GM18508 (cell line): ENCODE results near the gene ESR1.
A peak's percentile ranks its signal among the peaks of the same experiment; 100 is the strongest.

Experiments used
- ATAC-seq: cut with Tn5 transposase; IDR thresholded peaks from one replicate; pipeline ENCODE4 v1.9.1; 2021; ENCODE audit warnings: moderate number of reproducible peaks; ENCODE audit not compliant: insufficient read depth, unreplicated experiment

The ESR1 gene

DNA sequence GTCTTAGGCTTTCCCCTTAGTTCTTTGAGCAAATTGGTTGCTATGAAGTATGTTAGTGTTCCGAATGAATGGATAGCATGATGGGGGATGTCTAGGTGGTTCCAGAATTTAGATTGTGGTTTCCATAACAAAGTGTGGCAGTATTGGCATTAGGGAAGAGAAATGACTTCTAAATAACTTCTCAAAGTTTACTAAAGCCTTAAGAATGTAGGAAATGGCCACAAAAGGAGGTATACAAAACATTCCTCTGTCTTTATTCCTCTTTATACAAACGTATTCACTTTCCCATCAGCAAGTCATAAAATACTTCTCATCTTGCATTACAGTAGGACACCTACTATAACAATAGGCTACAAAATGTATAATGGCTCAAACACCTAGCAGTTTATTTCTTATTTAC is 279.6 kb downstream of the ESR1 start:
- ATAC-seq: no peak

DNA sequence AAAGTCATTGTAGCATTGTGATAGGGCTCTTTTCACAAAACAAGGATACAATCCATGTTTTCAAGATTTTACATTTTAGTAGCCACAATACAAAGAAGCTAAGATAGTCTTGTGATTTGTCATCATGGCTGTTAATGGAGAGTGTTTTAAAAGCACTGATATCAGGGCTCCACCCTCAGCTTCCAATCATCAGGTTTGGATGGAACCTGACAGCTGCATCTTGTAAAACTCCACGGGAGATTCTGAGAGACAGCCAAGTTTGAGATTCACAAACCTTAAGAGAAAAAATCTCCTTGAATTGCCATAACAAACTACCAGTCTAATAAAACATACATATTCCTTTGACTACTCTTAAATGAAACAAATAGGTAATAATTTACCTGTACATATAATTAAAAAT is 280.2 kb downstream of the ESR1 start:
- no peak for ATAC-seq

DNA sequence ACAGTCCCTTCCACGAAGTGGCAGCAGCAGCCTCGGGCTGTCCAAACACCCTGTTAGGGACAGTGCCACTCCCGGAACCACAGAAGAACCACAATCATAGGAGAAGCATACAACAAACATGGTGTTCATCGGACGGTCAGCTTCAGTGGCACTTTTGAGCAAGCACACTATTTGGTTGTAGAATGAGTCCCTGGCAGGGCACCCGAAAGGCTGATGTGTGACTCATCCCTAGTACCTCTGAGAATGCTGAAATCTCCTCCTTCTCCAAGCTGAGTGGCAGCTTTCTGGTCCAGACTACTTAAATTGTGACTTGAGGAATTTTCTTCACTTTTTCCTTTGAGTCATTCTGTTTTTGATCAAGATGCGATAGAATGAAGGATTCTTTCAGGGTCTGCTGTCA is 282.5 kb downstream of the ESR1 start:
- no peak for ATAC-seq

DNA sequence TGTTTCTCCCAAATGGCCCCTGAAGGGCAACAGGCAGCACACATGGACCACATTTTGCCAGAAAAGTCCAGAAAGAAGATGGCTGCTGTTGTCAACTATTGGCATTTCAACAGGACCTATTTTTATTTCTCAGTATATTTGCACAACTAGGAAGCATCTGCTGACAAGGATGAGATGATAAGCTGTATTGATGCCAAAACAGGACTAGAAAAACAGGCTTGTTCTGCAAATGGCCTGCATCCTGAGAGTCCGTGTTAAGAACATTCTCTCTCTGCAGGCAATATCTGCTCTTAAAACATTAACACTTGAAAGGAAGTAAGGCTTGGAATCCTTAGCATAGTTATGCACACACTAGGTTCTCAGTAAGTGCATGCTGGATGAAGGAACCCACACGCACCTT is 283.7 kb downstream of the ESR1 start:
- ATAC-seq: no peak

DNA sequence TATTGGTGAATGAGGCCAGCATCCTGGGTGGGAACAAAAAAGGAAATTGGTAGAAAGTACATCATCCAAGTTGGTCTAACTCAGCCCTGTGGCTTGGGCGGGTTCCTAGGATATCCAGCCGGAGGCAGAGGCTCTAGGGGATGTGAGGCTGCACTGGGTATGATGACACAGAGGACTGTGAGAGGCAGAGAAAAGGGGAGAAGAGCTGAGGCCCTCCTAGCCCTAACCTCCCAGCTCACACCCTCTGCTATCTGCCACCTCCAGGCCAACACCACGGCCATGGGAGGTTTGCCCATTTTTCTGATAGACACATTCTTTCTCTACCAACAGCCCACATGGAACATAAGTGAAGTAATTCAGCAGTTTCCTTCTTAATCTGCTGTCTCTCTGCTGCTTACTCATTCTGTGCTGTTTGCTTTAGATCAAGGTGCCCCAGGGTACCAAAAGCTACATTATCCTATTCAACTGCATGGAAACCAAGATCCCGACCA is 284.4 kb downstream of the ESR1 start:
- no peak for ATAC-seq

DNA sequence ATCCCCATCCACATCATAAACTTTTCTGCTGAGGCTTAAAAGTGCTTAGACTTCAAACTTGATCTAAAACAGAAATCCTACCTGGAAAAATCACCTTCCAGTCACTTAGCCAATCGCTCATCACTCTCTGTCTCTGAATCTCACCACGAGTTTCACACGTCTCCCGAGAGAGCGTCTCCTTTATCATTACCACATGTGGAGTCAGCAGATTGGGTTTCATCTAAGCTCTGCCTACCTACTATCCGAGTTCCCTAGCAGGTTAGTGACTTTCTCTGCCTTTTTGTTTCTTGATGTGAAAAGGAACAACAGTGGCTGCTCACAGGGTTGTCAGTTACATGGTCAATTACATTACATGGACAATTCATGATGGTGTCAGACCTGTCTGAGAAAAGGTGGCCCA is 286.2 kb downstream of the ESR1 start:
- no peak for ATAC-seq

DNA sequence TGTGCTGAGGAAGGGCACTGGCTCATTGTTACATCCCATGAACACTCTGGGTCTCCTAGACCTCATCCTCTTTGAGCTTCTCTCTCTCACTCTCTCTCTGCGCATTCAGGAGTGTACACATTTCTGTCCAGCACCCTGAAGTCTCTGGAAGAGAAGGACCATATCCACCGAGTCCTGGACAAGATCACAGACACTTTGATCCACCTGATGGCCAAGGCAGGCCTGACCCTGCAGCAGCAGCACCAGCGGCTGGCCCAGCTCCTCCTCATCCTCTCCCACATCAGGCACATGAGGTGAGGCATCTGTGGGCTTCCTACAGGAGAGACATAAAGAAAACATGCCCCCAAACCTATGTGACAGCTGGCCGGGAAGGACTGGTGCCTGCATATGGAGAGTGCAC is 286.8 kb downstream of the ESR1 start:
- no peak for ATAC-seq

DNA sequence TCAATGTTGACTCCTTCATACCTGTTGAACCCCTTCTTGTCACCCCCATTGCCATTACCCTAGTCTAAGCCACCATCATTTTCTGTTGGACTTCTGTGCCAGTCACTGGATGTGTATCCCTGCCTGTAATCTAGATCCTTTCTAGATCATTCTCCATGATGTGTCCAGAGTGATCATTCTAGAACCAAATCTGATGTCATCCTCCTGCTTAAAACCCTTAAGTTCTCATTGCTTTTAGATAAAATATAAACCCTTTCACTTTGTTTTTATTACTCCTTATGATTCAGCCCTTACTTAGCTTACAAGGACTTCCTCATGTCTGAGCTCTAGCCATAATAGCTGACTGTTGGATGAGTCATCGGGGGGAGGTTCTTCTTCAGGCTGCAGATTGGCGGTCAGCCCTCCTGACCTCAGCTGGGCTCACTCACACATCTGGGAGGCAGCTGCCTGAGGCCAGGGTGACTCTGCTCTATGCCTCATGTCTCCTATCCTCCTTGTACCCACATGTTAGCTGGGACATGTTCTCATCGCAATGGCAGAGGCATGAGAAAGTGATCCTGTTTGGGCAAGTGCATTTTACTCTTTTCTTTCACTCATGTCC is 287.6 kb downstream of the ESR1 start:
- no peak for ATAC-seq

DNA sequence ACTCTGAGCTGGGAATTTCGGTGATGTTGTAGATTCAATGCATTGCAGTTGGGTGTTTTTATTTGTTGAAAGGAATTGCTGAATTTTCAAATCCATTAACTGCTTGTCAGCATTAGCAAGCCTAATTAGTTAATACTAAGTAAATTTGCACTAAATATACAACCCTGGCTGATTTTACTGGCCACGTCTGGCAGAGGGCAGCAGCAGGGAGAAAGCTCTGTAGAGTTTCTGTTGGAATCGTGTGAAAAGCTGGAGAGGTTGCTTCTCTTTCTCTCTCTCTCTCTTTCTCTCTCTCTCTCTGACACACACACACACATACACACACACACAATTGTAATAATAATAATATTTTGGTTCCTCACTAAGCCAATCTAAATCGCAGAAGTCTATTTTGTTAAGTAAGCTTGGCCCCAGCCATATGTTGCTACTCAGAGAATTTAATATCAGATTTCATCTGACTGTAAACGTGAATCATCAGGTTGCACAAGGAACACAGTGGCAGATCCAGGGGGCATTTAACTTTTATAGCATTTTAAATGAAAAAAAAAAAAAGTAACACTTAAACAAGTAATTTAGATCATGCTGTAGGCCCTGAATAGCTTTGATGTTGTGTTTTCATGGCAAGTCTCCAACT is 289.5 kb downstream of the ESR1 start:
- ATAC-seq: no peak

DNA sequence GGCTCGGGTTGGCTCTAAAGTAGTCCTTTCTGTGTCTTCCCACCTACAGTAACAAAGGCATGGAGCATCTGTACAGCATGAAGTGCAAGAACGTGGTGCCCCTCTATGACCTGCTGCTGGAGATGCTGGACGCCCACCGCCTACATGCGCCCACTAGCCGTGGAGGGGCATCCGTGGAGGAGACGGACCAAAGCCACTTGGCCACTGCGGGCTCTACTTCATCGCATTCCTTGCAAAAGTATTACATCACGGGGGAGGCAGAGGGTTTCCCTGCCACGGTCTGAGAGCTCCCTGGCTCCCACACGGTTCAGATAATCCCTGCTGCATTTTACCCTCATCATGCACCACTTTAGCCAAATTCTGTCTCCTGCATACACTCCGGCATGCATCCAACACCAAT is 291.2 kb downstream of the ESR1 start:
- no peak for ATAC-seq

DNA sequence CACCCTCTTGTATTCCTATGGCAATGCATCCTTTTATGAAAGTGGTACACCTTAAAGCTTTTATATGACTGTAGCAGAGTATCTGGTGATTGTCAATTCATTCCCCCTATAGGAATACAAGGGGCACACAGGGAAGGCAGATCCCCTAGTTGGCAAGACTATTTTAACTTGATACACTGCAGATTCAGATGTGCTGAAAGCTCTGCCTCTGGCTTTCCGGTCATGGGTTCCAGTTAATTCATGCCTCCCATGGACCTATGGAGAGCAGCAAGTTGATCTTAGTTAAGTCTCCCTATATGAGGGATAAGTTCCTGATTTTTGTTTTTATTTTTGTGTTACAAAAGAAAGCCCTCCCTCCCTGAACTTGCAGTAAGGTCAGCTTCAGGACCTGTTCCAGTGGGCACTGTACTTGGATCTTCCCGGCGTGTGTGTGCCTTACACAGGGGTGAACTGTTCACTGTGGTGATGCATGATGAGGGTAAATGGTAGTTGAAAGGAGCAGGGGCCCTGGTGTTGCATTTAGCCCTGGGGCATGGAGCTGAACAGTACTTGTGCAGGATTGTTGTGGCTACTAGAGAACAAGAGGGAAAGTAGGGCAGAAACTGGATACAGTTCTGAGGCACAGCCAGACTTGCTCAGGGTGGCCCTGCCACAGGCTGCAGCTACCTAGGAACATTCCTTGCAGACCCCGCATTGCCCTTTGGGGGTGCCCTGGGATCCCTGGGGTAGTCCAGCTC is 292.1 kb downstream of the ESR1 start:
- no peak for ATAC-seq

DNA sequence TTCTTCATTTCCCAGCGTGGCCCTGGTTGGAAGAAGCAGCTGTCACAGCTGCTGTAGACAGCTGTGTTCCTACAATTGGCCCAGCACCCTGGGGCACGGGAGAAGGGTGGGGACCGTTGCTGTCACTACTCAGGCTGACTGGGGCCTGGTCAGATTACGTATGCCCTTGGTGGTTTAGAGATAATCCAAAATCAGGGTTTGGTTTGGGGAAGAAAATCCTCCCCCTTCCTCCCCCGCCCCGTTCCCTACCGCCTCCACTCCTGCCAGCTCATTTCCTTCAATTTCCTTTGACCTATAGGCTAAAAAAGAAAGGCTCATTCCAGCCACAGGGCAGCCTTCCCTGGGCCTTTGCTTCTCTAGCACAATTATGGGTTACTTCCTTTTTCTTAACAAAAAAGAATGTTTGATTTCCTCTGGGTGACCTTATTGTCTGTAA is 292.7 kb downstream of the ESR1 start:
- no peak for ATAC-seq

DNA sequence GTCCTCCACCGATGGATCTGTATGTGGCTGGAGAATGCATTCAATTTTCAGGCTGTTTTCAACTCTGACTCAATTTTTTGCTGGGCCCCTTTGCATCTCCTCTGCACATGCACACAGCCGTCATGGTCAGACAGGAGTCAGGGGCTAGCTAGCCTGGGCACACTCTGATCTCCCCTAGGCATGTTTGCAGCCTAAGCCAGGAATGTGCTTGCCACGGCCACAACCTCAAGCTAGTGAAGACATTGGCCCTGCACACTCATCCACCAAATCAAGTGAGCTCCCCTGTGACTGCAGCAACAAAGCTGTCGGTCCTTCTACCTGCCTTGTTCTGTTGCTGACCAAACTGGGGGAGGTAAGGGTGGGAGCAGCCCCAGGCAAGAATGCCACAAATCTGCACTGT is 300.5 kb downstream of the ESR1 start:
- no peak for ATAC-seq

DNA sequence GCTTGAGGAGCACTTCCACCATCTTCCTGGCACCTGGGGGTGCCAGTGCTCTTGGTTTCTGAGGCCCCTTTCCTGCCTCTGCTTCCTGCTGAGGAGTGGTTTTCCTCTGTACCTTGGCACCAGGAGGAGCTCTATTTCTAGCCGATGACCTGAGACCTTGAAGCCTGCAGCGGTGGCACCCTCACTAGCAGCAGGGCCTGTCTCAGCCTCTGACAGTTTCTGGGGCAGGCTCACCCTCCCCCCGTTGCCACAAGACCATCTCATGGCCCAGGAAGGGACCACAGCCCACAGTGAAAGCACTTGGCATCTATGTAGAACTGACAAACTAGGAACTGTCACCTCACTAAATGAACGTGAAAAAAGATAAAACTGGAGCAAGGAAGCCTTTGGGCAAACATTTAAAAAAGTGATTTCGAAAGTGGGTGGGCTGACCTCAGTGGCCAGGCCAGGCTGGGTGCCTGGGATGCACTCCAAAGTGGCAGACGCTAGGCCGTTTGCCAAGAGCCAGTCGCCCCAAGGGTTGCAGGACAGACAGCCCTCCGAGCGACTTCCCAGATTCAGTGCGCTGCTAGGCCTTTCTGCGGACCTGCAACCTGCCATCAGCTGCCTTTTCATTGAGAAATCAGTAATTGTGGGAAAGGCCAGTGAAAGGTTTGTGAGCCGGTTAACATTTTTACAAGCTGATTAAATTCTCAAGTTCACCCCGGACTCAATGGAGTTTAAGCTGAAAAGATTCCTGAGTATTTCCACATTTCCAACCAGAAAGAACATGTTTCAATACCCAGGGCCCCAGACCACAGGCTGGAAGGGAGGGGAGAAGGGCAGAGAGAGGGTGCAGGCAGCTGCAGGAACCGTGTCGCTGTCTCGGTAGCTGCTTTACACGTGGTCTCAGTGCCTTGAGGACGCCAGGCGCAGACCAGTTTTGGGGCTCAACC is 303.7 kb downstream of the ESR1 start:
- ATAC-seq: no peak

DNA sequence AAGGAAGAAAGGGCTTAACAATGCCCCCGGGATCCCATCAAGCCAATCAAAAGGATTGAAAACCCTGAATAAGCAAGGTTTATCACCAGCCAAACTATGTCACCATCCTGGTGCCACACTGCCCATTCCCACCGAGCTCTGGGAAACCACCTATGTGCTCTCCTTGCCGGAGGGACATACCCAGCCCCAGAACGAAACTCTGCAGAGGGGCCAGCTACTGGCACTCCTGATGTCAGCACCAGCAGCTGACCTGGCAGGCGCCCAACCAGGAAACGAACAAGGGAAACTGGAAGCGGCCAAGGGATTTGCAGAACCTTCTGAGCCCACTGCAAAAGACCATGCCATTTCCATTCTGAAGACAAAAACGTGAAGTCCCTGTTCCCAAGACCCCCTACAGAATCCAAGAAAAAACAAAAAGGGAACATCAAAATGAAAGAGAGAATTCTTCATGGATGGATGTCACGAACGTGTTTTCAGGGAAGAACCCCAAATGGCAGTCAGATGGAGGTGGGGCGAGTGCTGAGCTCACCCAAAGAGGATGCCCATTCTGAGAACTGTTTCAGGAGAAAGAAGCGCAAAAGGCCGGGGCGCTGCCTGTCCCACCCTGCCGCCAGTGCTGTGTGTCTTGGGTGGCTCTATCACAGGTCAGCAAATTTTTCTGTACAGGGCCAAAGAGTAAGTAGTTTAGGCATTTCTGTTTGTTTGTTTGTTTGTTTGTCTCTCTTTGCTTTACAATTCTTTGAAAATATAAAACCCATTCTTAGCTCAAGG is 305.2 kb downstream of the ESR1 start:
- ATAC-seq: no peak

DNA sequence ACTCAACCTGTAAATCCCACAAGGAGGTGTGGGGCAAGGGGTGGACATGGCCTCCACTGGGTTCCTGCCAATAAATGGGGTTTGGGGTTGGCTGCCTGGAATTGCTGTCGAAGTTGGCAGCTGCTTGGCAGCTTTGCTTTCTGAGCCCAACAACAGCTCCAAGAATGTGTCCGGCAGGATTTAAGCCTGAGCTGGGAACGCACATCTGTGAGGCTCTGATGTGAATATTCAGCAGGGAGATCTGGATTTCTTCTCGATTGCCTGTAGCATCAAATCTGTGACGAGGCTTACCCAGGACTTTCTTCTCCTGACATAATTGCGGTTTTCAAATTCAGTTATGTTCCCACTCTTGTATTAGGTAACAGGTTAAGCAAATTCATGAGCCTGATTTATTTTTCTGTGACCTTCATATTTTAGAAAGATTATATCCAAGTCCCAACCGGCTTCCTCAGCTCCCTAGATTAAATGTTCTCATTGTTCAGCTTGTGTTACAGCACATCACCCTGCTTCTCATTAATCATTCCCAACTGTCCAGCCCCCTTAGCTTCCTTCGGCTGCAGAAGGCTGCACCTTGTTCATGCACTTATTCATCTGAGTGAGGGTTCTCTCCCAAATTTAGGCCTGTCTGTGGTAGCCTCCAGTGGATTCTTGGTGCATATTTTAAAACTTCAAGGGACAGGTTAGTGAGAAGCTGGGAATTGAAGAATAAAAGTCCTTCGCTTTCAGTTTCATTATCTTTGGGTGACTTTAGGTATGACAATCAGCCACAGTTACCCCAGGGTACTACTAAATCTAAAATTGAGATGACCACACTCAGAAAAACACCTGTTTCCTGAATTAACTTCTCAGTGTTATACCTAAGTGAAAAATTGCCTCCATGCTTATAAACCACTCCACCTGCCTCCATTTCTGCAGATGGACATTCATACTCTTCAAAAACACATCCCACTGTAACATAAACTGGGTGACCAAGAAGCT is 310.0 kb downstream of the ESR1 start:
- ATAC-seq: peak; percentile 82

DNA sequence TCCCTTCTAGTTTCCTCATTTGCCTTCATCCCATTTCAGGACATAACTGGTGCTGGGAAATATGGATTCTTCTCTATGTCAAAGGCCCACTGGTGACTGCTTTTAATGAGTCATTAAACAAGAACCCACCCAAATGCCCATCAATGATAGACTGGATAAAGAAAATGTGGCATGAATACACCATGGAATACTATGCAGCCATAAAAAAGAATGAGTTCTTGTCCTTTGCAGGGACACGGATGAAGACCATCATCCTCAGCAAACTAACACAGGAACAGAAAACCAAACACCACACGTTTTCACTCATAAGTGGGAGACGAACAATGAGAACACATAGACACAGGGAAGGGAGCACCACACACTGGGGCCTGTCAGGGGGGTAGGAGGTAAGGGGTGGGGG is 310.7 kb downstream of the ESR1 start:
- ATAC-seq: no peak

DNA sequence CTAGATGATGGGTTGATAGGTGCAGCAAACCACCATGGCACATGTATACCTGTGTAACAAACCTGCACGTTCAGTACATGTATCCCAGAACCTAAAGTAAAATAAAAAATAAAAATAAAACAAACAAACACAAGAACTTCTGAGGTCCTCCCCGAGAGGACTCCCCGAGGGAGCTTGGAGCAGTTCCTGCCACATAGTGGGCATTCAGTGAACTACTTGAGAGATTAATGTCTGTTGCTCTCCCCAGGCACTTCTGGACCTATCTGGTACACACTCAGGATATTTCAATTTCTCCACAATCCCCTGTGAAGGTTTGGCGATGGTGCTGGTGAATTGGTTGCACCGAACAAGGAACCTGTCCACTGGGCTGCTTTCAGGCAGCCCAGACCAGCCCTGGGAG is 311.2 kb downstream of the ESR1 start:
- no peak for ATAC-seq

DNA sequence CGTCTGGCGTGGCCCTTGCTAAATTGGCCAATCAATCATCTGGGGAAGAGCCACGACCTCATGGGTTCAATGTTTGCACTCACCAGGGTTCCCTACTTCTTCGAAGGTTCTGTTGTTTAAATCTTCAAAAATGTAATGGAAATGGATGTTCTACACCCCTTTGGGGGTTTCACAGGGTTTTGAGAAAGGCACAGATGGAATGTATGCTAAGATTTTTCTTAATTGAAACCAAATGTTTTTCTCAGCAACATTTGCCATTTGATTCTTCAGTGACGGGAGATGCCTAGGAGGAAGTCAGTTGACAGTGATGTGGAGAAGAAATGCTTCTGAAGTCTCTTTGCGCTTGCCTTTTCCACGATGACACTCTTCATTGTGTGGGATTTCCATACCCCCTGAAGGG is 312.3 kb downstream of the ESR1 start:
- ATAC-seq: no peak
